Measurements from ENCODE around the gene DOK4. TPM values are rescaled to one million over a fixed set of nuclear protein-coding genes. Genes with fewer than 3 reads are reported as not detected.
A peak's percentile ranks its signal among the peaks of the same experiment; 100 is the strongest.

The DOK4 gene
- total and polyA plus RNA-seq, 8 donors = 27.7 to 108 (median 31.0) TPM

GRCh38 chr16:57530522-57531252 lies 44.4 kb upstream of the DOK4 start:
- TF ChIP-seq CTCF (IDR thresholded peaks at IDR 0.05) = no peak
- peak overlapping the region; percentile 30 to 33 for H3K27ac ChIP-seq
- peaks cover 0 to 37% of the 10 kb centered on the region in 2 donors for H3K27me3 ChIP-seq
- DNase-seq (peak in 2 of 4 donors; percentile 30 to 57), ATAC-seq (no peak)
- no peaks in the 10 kb centered on the region for H3K36me3 ChIP-seq
- H3K4me3 ChIP-seq = no peak overlapping the region
- no peaks in the 10 kb centered on the region for H3K9me3 ChIP-seq
- H3K4me1 ChIP-seq = peaks cover 11 to 56% of the 10 kb centered on the region in 2 donors
- intact Hi-C loops (cut with DNase I) = no loop called here

- no peaks in the 10 kb centered on the region for H3K9me3 ChIP-seq
- peak; percentile 20 for ATAC-seq
- peaks cover 5 to 51% of the 10 kb centered on the region in 2 donors for H3K4me1 ChIP-seq
- intact Hi-C loops (cut with DNase I) = no loop called here
- H3K4me3 ChIP-seq = no peak overlapping the region
- peaks cover 0 to 32% of the 10 kb centered on the region in 2 donors for H3K27me3 ChIP-seq
- TF ChIP-seq CTCF (IDR thresholded peaks at IDR 0.05) = no peak
- H3K36me3 ChIP-seq = no peaks in the 10 kb centered on the region
- peak in 2 of 4 donors; percentile 34 to 40 for DNase-seq
- peak overlapping the region; percentile 30 to 33 for H3K27ac ChIP-seq
Measured at GRCh38 chr16:57530104-57530521, 43.8 kb upstream of the DOK4 start.

- intact Hi-C loops (cut with DNase I) = loop anchor here in 1 of 2 donors (10.0 kb wide), 1 partner anchor 215 kb away; no protein-coding TSS in a partner anchor
- Histone ChIP-seq H3K9me3 (no peaks in the 10 kb centered on the region), H3K27ac (peak overlapping the region; percentile 30 to 41), H3K4me1 (peaks cover 5 to 47% of the 10 kb centered on the region in 2 donors), H3K4me3 (no peak overlapping the region), H3K36me3 (no peaks in the 10 kb centered on the region), H3K27me3 (peaks cover 0 to 27% of the 10 kb centered on the region in 2 donors)
- DNase-seq = peak in 2 of 4 donors; percentile 2 to 53
- TF ChIP-seq CTCF (IDR thresholded peaks at IDR 0.05) = no peak
- no peak for ATAC-seq
Measured at GRCh38 chr16:57529391-57530103, 43.3 kb upstream of the DOK4 start.

GRCh38 chr16:57528499-57529390 lies 42.5 kb upstream of the DOK4 start:
- Histone ChIP-seq H3K4me1 (peaks cover 5 to 39% of the 10 kb centered on the region in 2 donors), H3K27ac (no peak overlapping the region), H3K36me3 (no peaks in the 10 kb centered on the region), H3K9me3 (no peaks in the 10 kb centered on the region), H3K27me3 (peaks cover 0 to 22% of the 10 kb centered on the region in 2 donors), H3K4me3 (no peak overlapping the region)
- TF ChIP-seq CTCF (IDR thresholded peaks at IDR 0.05) = no peak
- intact Hi-C loops (cut with DNase I) = loop anchor here in 1 of 2 donors (10.0 kb wide), 1 partner anchor 214 kb away; no protein-coding TSS in a partner anchor
- DNase-seq (peak in 2 of 4 donors; percentile 32 to 66), ATAC-seq (no peak)

All from left lung (tissue), 10 donors.